Measurements from ENCODE around the gene SHCBP1L. TPM values are rescaled to one million over a fixed set of nuclear protein-coding genes. Genes with fewer than 3 reads are reported as not detected.

The SHCBP1L gene
- total and polyA plus RNA-seq, 9 of the 15 experiments (the other 6 are each of a cell fraction or from before 2014, with no cell fraction given): not detected

DNA sequence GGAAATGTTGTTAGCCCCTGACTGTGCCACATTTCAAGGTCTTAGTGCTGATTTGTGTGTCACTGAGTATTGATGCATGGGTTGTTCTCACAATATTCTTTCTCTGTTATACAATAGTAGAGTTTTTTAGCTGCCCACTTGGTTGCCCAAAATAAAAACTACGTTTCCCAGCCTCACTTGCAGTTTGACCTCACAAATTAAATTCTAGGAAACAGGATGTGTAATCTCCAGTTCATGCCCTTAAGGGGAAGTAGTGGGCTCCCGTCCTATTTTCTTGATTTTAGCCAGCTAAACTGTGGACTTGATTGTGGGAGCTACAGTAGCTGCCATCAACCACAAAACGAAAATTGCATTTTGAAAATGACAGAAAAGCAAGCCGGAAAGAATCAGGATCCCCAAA, 42.9 kb upstream of the SHCBP1L start:
- no TSS peak for BruUV-seq (replicated peaks)
- 0% methylated on average over 4 of the region's 4 CpGs for WGBS (ENCODE audit: insufficient coverage, low coverage, missing lambda C conversion rate)
- ATAC-seq: no peak; the same call in 2 of the 3 replicates

More for the DNA sequence above, 42.9 kb upstream of the SHCBP1L start:
- H3K9ac ChIP-seq (ENCODE audit: insufficient read depth in 1 of 2, low read depth in 2 of 2, low read length in 2 of 2): no peak overlapping the region
- POLR2A ChIA-PET: interaction anchor here (1.2 kb wide), 1 partner anchor 27 kb away, joined by 3 read pairs; no protein-coding TSS in a partner anchor
- intact Hi-C loops (cut with micrococcal nuclease): no loop called here
- no peaks in the 10 kb centered on the region for H3K79me2 ChIP-seq (ENCODE audit: control insufficient read depth, insufficient read depth, low read length)
- in situ Hi-C loops (cut with MboI): no loop called here
- TF ChIP-seq, protein P1, sequence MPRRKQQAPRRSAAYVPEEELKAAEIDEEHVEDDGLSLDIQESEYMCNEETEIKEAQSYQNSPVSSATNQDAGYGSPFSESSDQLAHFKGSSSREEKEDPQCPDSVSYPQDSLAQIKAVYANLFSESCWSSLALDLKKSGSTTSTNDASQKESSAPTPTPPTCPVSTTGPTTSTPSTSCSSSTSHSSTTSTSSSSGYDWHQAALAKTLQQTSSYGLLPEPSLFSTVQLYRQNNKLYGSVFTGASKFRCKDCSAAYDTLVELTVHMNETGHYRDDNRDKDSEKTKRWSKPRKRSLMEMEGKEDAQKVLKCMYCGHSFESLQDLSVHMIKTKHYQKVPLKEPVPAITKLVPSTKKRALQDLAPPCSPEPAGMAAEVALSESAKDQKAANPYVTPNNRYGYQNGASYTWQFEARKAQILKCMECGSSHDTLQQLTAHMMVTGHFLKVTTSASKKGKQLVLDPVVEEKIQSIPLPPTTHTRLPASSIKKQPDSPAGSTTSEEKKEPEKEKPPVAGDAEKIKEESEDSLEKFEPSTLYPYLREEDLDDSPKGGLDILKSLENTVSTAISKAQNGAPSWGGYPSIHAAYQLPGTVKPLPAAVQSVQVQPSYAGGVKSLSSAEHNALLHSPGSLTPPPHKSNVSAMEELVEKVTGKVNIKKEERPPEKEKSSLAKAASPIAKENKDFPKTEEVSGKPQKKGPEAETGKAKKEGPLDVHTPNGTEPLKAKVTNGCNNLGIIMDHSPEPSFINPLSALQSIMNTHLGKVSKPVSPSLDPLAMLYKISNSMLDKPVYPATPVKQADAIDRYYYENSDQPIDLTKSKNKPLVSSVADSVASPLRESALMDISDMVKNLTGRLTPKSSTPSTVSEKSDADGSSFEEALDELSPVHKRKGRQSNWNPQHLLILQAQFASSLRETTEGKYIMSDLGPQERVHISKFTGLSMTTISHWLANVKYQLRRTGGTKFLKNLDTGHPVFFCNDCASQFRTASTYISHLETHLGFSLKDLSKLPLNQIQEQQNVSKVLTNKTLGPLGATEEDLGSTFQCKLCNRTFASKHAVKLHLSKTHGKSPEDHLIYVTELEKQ (CRISPR knock-in tag; IDR thresholded peaks at IDR 0.05): no peak
- TF ChIP-seq SRF (CRISPR knock-in tag; IDR thresholded peaks at IDR 0.05) (peak in 1 of 2 experiments; percentile 82; a peak in 1 of 4 replicates), NR2C2 (CRISPR knock-in tag; IDR thresholded peaks at IDR 0.05) (no peak), NR2C2 (tag; IDR thresholded peaks at IDR 0.05) (peak; percentile 89), HCFC1 (IDR thresholded peaks at IDR 0.05; ENCODE audit: low read depth, low read length) (peak; percentile 43; the same call in 1 of the 2 replicates), NR2C1 (IDR thresholded peaks at IDR 0.05) (peak; percentile 83), NR2C1 (tag; IDR thresholded peaks at IDR 0.05) (peak; percentile 88), RBM39 (optimal IDR thresholded peaks at IDR 0.05; ENCODE audit: low read depth, low read length) (no peak), CREM (IDR thresholded peaks at IDR 0.05; ENCODE audit: low read depth) (peak; percentile 28; the same call in 1 of the 2 replicates)
- H3K4me3 ChIP-seq: no peak overlapping the region
- FAIRE-seq (no peak), DNase-seq (ENCODE audit: extremely low read depth in 1 of 4, low spot score in 3 of 4) (no peak)
- no peaks in the 10 kb centered on the region for H4K20me1 ChIP-seq (replicated peaks; ENCODE audit: control insufficient read depth, insufficient read depth, low read length)
- H3K9me3 ChIP-seq (replicated peaks; ENCODE audit: control insufficient read depth, insufficient read depth, low read depth, low read length): no peaks in the 10 kb centered on the region
- no peaks in the 10 kb centered on the region for H3K36me3 ChIP-seq (ENCODE audit: control insufficient read depth, insufficient read depth, low read length)
- CTCF ChIA-PET (ENCODE audit: low intra/inter-chr PET ratio): no interaction called here
- no peak overlapping the region for H3K4me2 ChIP-seq (ENCODE audit: insufficient read depth, low read length)
- H2AFZ ChIP-seq (ENCODE audit: low read depth, low read length): no peak overlapping the region
- no peak overlapping the region for H3K27ac ChIP-seq (ENCODE audit: extremely low read depth, low read depth, low read length)
- H3K9me1 ChIP-seq (ENCODE audit: control insufficient read depth, insufficient read depth, low read length): no peaks in the 10 kb centered on the region
- no peaks in the 10 kb centered on the region for H3K4me1 ChIP-seq (replicated peaks in 1 of 2; ENCODE audit: control insufficient read depth in 2 of 2, insufficient read depth in 2 of 2, low read length in 2 of 2)
- no peaks in the 10 kb centered on the region; a peak in 1 of 5 replicates for H3K27me3 ChIP-seq (ENCODE audit: control insufficient read depth in 2 of 2, insufficient read depth in 2 of 2, low read length in 2 of 2)

All from K562 (cell line).